Activated naive CD8-positive, alpha-beta T cell treated with anti-CD3 and anti-CD28 coated beads, Interleukin-2, amount 50 U/mL, for 24 hours (primary cell): ENCODE results near the gene CDH13.
"Not testable (repeated sequence)": the region's sequence is repeated elsewhere in the genome, so short reads cannot be mapped to it uniquely, and the experiment has no call there.

ENCODE experiments used
- ATAC-seq: fragments of 150-1000 bp; cut with Tn5 transposase; one replicate; pipeline ENCODE4 v1.10.0; 2021
- DNase-seq: peaks from one replicate; pipeline ENCODE4 v3.0.0; 2021
- H3K27ac Mint-ChIP-seq: one replicate; pipeline ENCODE4 v1.8.0; 2021; ENCODE audit warnings: mild to moderate bottlenecking, mixed read lengths
- H3K27me3 Mint-ChIP-seq: one replicate; pipeline ENCODE4 v1.8.0; 2021; ENCODE audit warnings: mixed read lengths
- H3K36me3 Mint-ChIP-seq: one replicate; pipeline ENCODE4 v1.8.0; 2021; ENCODE audit warnings: low read depth, mixed read lengths
- H3K4me1 Mint-ChIP-seq: one replicate; pipeline ENCODE4 v1.8.0; 2021; ENCODE audit warnings: mixed read lengths
- H3K4me3 Mint-ChIP-seq: one replicate; pipeline ENCODE4 v1.8.0; 2021; ENCODE audit warnings: mild to moderate bottlenecking, moderate library complexity, mixed read lengths
- H3K9me3 Mint-ChIP-seq: one replicate; pipeline ENCODE4 v1.8.0; 2021; ENCODE audit warnings: mixed read lengths

Gene CDH13

DNA sequence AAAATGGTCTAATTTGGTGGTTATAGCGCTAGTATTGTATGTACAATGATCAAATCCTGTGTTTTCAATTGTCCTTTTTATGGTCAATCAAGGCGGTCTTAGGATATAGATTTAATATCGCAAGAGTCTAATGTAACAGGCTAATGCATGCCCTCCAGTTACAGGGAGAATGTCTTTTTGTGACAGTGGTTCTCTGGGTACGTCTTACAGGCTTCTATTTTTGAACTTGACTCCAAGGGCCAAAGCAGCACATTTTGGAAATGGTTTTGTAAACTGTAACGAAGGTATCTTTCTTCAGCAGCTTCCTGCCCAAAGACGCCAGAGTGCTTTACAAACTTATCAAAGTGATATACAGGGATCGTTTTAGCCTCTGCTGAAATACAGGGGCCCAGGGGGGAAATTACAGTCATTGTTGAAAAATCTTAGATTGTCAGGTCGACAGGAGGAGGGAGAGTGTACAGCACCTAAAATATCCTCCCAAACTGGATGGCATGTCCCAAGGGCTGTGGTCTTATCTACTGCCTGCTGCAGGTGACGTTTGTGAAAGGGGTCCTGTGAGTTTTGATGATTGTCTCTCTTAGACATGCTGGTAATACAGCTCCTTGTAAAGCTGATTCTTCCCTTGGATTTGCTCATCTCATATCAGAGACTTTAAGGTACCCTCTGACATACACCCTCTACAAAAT is 288.5 kb downstream of the CDH13 start:
- Mint-ChIP-seq H3K27me3 (peaks cover 8% of the 10 kb centered on the region), H3K36me3 (no peaks in the 10 kb centered on the region), H3K4me3 (no peak overlapping the region), H3K4me1 (no peaks in the 10 kb centered on the region), H3K9me3 (no peaks in the 10 kb centered on the region), H3K27ac (no peak overlapping the region)
- DNase-seq, result no peak
- no peak for ATAC-seq

DNA sequence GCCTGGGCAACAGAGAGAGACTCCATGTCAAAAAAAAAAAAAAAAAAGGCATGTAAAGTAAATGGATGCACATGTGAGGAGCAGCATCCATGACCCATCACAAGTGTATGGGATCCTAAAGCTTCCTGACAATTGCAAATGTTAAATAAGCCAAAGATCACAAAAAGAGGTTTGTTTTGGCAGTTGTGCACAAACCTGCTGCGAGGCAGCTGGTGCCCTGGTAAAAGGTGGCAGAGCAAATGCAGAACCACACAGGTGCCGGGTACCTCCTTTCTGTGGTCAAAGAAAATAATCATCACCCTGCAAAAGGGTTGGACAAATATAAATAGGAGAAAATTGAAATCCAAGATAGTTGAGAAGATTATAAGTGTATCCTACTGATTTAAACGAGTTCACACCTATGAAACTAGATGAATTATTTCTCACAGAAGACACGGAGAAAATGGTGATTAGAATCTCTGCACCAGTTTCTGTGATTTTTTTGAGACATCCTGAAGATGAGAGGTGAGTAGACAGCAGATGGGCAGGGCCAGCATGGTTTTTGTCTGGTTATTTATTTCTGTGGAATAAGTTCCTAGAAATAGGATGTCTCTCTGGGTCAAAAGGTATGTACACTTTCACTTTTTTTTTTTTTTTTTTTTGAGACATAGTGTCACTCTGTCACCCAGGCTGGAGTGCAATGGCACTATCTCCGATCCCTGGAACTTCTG is 291.3 kb downstream of the CDH13 start:
- Mint-ChIP-seq H3K27me3 (peaks cover 5% of the 10 kb centered on the region), H3K9me3 (no peaks in the 10 kb centered on the region), H3K4me1 (no peaks in the 10 kb centered on the region), H3K36me3 (no peaks in the 10 kb centered on the region), H3K27ac (no peak overlapping the region), H3K4me3 (no peak overlapping the region)
- DNase-seq, result no peak
- no peak for ATAC-seq

DNA sequence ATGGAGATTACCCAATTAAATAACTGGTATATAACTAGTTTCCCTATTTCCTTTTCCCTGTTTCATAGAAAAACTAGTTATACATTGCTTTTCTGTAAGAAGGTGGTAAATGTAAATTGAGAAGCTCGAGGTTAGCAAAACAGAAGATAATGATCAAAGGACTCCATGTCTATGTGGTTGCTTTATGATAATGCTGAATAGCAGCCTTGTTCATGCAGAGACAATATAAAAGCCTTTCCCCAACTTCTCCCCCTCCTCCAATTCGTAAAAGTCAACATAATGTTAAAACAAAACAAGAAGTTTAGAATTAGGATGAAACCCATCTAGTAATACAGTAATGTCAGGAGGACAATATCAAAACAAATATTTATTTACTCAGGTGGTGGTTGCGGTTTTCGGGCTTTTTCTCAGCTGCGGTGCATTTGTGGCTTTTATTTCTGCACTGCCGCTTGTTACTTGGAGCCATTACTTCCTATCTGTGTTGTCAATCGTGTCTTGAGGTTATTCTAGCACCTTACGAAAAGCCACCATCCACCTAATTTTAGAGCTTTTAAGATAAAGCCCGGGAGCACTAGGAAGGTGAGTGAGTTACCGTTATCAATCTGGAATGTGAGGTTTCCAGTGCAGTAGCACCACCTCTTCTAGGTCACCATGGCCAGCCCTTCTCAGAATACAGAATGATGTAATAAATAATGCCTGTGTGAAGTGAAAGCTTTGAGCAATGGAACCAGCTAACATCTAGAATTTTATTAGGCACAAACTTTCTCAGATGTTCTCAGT is 297.5 kb downstream of the CDH13 start:
- DNase-seq, result no peak
- H3K36me3 Mint-ChIP-seq, result no peaks in the 10 kb centered on the region
- ATAC-seq, result no peak
- H3K4me1 Mint-ChIP-seq, result peaks cover 1% of the 10 kb centered on the region
- H3K27me3 Mint-ChIP-seq, result peaks cover under 1% of the 10 kb centered on the region
- no peak overlapping the region for H3K27ac Mint-ChIP-seq
- H3K9me3 Mint-ChIP-seq, result no peaks in the 10 kb centered on the region
- no peak overlapping the region for H3K4me3 Mint-ChIP-seq

DNA sequence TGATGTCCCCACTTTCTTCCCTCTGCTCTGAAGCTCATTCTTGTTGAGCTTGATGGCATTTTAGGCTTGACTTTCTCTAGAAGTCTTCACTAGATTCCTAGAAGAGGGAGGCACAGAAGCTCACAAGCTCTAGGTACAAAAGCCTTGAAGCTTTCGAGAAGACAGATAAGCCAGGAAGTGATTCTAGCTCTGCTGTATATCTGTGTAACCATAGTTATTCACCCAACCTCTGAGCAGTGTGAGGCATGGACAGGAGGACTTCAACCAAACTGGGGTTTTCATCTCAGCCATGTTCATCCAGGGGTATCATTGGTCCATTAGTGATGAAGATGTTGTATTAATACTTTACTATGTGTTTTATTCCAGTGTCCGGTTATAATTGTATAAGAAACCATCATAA is 299.7 kb downstream of the CDH13 start:
- Mint-ChIP-seq H3K27me3 (no peaks in the 10 kb centered on the region), H3K9me3 (no peaks in the 10 kb centered on the region), H3K4me3 (no peak overlapping the region), H3K27ac (no peak overlapping the region), H3K4me1 (peaks cover 1% of the 10 kb centered on the region), H3K36me3 (no peaks in the 10 kb centered on the region)
- no peak for DNase-seq
- ATAC-seq, result no peak

DNA sequence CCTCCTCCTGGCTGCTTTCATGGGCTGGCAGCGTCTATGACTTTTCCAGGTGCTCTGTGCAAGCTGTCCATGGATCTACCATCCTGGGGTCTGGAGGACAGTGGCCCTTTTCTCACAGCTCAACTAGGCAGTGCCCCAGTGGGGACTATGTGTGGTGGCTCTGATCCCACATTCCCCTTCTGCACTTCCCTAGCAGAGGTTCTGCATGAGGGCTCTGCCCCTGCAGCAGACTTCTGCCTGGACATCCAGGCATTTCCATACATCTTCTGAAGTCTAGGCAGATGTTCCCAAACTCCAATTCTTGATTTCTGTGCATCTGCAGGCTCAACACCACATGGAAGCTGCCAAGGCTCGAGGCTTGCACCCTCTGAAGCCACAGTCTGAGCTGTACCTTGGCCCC is 307.2 kb downstream of the CDH13 start:
- not testable (repeated sequence) for ATAC-seq, H3K4me1 Mint-ChIP-seq
- peaks cover 20% of the 10 kb centered on the region for H3K9me3 Mint-ChIP-seq

DNA sequence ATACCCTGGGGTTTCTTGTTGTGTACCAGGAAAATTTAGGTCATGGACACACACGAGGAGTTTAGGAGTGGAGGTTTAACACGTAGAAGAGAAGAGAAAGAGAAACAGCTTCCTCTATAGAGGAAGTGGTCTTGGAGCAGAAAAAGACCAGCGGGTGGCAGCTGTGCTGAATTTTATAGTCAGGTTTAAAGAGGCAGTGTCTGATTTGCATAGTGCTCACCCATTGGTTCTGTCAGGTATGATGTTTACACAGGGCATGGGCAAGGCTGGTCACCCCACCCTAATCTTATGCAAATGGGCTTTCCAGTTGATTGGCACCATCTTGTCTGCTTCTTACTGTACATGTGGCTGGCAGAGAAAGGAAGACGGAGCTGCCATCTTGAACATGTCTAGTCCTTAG is 309.0 kb downstream of the CDH13 start:
- H3K4me3 Mint-ChIP-seq, result no peak overlapping the region
- H3K27ac Mint-ChIP-seq, result no peak overlapping the region
- ATAC-seq (no peak), DNase-seq (no peak)
- no peaks in the 10 kb centered on the region for H3K27me3 Mint-ChIP-seq
- no peaks in the 10 kb centered on the region for H3K36me3 Mint-ChIP-seq
- peaks cover 20% of the 10 kb centered on the region for H3K9me3 Mint-ChIP-seq
- H3K4me1 Mint-ChIP-seq, result no peaks in the 10 kb centered on the region

More for the DNA sequence above, 307.2 kb downstream of the CDH13 start:
- not testable (repeated sequence) for H3K36me3 Mint-ChIP-seq, H3K27me3 Mint-ChIP-seq, H3K27ac Mint-ChIP-seq, DNase-seq, H3K4me3 Mint-ChIP-seq

DNA sequence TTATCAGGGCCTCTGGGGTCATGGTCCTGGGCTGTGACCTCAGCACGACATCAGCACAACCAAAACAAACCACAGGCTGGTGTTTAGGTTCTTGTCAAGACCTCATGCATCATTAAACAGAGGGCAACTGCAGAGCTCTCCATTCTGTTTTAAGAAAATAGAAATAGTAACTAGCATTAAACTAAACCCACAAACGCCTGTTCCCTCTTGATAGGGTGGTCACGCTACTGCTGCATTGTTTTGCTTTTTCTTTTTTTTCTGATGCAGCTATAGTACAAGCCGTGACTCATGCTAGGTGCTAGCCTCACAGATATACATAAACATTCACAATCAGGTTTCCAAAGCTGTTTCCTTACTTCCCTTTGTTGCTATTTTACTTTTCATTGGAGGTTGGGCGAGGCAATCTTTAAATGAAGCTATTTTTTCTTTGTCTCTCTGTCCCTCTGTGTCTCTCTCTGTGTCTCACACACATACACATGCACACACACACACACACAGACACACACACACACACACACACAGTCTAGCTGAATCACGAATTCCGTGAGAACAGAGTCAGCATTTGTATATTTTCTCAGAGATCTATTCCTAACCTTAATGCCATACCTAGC is 310.3 kb downstream of the CDH13 start:
- H3K36me3 Mint-ChIP-seq, result no peaks in the 10 kb centered on the region
- no peaks in the 10 kb centered on the region for H3K4me1 Mint-ChIP-seq
- no peak overlapping the region for H3K27ac Mint-ChIP-seq
- H3K4me3 Mint-ChIP-seq, result no peak overlapping the region
- H3K9me3 Mint-ChIP-seq, result peaks cover 25% of the 10 kb centered on the region
- ATAC-seq (no peak), DNase-seq (no peak)
- no peaks in the 10 kb centered on the region for H3K27me3 Mint-ChIP-seq

DNA sequence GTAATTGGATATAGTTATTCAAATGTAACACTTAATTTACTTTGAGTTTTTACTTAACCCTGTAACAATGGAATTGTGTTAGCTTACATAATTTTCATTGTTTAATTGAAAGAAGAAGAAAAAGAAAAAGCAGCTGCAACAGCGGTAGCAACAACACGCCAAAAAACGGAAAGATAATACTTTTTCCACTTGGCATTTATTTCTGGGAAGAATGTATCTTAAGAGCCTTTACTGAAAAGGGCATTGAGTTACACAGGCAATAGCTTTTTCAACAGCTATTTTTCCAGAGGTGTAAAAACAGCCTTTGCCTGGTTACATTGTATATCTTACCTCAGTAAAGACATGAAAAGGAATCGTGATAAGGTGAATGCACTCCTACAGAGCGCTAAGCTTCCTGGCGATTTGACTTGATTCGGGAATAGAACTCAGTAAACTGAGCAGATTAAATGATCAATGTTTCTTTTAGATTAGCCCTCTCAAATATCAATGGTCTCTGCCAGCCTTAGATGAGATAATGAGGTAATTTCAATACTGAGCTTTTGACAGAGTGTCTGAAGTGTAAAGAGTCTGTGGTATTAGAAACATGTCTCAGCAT is 311.3 kb downstream of the CDH13 start:
- Mint-ChIP-seq H3K36me3 (no peaks in the 10 kb centered on the region), H3K9me3 (peaks cover 19% of the 10 kb centered on the region), H3K4me3 (no peak overlapping the region), H3K27ac (no peak overlapping the region), H3K27me3 (no peaks in the 10 kb centered on the region), H3K4me1 (no peaks in the 10 kb centered on the region)
- ATAC-seq (no peak), DNase-seq (no peak)

DNA sequence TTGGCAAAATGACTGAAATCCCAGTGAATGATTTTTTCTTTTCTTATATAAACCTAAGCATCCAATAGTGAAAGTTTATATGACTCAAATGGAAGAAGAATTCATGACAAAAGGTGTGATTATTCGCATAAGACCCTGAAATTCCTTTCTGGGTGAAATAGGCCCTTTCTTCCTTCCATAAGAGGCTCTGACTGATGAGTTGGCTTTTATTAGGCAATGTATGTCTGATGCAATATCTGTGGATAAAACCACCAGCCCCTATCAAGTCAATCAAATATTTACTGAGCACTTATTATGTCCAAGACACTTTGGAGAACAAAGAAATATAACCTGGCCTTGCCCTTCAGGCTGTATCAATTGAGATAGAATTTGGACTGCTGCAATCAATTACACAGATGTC is 316.6 kb downstream of the CDH13 start:
- Mint-ChIP-seq H3K4me1 (peaks cover 3% of the 10 kb centered on the region), H3K36me3 (no peaks in the 10 kb centered on the region), H3K4me3 (no peak overlapping the region), H3K9me3 (peaks cover 9% of the 10 kb centered on the region), H3K27me3 (no peaks in the 10 kb centered on the region), H3K27ac (no peak overlapping the region)
- DNase-seq (no peak), ATAC-seq (no peak)

DNA sequence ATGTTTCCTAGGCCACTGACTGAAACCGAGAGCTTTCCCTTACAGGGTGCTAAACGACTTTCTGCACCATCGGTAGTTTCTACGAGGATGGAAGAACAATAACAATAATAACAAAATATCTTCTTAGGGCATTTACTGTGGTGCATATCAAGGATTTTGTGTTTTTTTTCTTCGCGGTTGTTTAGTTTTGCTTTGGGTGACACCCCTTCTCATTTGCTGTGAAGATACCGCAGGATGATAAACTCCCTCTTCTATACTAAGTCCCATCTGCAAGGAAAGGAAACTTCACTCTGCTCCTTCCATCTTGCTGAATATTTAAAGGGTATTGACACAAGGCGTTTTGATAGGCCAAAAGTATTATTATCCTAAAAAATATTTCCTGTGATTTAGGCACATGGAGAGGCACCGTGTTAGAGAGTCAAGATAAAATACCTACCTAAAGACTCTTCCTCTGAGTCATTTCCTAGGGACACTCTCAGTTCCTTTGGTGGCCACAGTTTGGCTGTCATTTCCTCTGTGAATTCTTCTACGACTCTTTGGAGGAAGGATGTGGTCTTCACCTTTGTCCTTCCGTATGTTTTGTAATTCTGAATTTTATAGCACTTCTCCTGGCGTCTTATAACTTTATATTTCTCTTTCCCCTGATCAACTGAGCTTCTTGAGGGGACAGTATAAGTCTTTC is 318.8 kb downstream of the CDH13 start:
- H3K27ac Mint-ChIP-seq, result no peak overlapping the region
- no peaks in the 10 kb centered on the region for H3K27me3 Mint-ChIP-seq
- no peak overlapping the region for H3K4me3 Mint-ChIP-seq
- peaks cover 3% of the 10 kb centered on the region for H3K4me1 Mint-ChIP-seq
- H3K9me3 Mint-ChIP-seq, result peaks cover 9% of the 10 kb centered on the region
- ATAC-seq (no peak), DNase-seq (no peak)
- H3K36me3 Mint-ChIP-seq, result no peaks in the 10 kb centered on the region

DNA sequence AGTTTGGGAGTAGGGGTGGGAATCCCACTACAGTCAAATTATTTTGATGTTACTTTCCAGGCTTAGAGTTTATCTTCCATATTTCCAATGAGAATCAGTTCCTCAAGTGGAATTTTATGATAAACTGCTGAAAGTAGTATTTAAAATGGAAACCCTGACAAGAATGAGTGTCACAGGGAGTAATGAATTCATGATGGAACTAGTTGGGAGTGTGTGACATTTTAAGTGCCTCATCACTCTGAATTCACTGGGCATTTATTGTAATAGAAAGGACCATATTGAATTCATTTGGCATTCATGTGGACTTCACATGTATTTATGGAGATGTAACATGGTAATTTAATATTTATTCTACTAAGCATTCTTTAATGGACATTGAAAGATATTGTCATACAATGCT is 320.9 kb downstream of the CDH13 start:
- peaks cover 4% of the 10 kb centered on the region for H3K9me3 Mint-ChIP-seq
- no peak overlapping the region for H3K4me3 Mint-ChIP-seq
- no peak overlapping the region for H3K27ac Mint-ChIP-seq
- peaks cover 3% of the 10 kb centered on the region for H3K4me1 Mint-ChIP-seq
- no peaks in the 10 kb centered on the region for H3K27me3 Mint-ChIP-seq
- no peaks in the 10 kb centered on the region for H3K36me3 Mint-ChIP-seq
- ATAC-seq, result no peak
- DNase-seq, result no peak

DNA sequence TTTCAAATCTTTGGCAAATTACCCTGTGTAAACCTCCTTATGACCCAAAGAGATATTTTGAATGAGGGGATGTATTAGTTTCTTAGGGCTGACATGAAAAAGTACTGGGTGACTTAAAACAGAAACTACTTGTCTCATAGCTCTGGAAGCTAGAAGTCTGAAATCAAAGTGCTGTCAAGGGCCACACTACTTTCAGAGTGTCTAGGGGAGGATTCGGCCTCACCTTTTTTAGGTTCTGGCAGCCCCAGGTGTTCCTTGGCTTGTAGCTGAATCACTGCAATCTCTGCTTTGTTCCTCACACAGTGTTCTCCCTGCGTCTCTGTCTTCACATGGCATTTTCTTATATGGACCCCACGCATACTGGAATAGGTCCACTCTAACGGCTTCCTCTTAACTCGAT is 322.2 kb downstream of the CDH13 start:
- no peak overlapping the region for H3K4me3 Mint-ChIP-seq
- peaks cover 3% of the 10 kb centered on the region for H3K4me1 Mint-ChIP-seq
- ATAC-seq, result no peak
- H3K36me3 Mint-ChIP-seq, result no peaks in the 10 kb centered on the region
- peaks cover 4% of the 10 kb centered on the region for H3K9me3 Mint-ChIP-seq
- H3K27ac Mint-ChIP-seq, result no peak overlapping the region
- no peak for DNase-seq
- no peaks in the 10 kb centered on the region for H3K27me3 Mint-ChIP-seq

DNA sequence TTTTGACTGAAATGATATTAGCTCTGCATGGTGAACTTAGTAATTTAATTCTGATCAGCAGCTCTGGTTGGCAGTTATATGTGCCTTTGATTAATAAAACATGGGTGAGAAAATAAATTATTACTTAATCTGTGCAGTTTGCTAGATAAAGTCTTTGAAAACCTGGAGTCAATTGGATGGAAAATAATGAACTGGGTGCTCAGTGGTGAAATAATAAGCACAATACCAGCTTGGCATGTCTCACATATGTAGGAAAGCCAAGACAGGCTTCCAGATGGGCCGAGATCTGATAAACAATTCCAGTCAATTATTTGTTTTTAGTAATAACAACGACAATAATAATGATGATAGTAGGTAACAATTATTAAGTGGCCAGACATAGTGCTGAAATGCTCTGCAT is 326.7 kb downstream of the CDH13 start:
- Mint-ChIP-seq H3K4me3 (no peak overlapping the region), H3K27ac (no peak overlapping the region), H3K36me3 (no peaks in the 10 kb centered on the region), H3K4me1 (no peaks in the 10 kb centered on the region), H3K9me3 (no peaks in the 10 kb centered on the region), H3K27me3 (peaks cover 4% of the 10 kb centered on the region)
- DNase-seq (no peak), ATAC-seq (no peak)
